GM23338 (cell line): ENCODE results near the gene DPF3. TPM values are rescaled to one million over a fixed set of nuclear protein-coding genes. Genes with fewer than 3 reads are reported as not detected.

Experiments
- CREB1 ChIP-seq: fragments of 250-450 bp; sonication (Bioruptor Pico); IDR thresholded peaks from 2 replicates; pipeline ENCODE4 v1.5.0; 2020; ENCODE audit warnings: low read depth, mild to moderate bottlenecking, moderate library complexity
- EZH2phosphoT487 ChIP-seq: fragments of 200-600 bp; sonication (generic); IDR thresholded peaks from one replicate; pipeline ENCODE4 v1.8.1; 2018; ENCODE audit warnings: antibody characterized with exemption; ENCODE audit not compliant: unreplicated experiment
- NANOG ChIP-seq: IDR thresholded peaks from 2 replicates; pipeline ENCODE4 v1.6.1; 2016; ENCODE audit warnings: antibody characterized with exemption, borderline replicate concordance
- POLR2AphosphoS5 ChIP-seq: IDR thresholded peaks from 2 replicates; pipeline ENCODE4 v1.6.1; 2016; ENCODE audit warnings: antibody characterized with exemption, low read depth
- STAT1 ChIP-seq: IDR thresholded peaks from one replicate; pipeline ENCODE4 v1.6.1; 2016; ENCODE audit warnings: antibody characterized with exemption; ENCODE audit not compliant: unreplicated experiment
- polyA plus RNA-seq: library from polyadenylated mRNA; unstranded; fragments of >200 nt; fragmentation: Nextera tagmentation; extraction: Ambion mirVana; gene quantifications from 2 replicates; pipeline ENCODE4 v1.2.1, GENCODE V29; 2016
- total RNA-seq: library from RNA; depleted of rRNA; stranded (reverse); fragments of >200 nt; shearing (Covaris generic); gene quantifications from 2 replicates; pipeline ENCODE4 v1.2.3, GENCODE V29; 2014
- TF ChIP-seq, protein P1 (sequence below): fragments of 250-450 bp; sonication (Bioruptor Pico); IDR thresholded peaks from 2 replicates; pipeline ENCODE4 v1.5.0; 2020; ENCODE audit warnings: mild to moderate bottlenecking, moderate library complexity
- TF ChIP-seq, protein P2 (sequence below): IDR thresholded peaks from one replicate; pipeline ENCODE4 v1.6.1; 2018; ENCODE audit warnings: antibody characterized with exemption; ENCODE audit not compliant: unreplicated experiment

DPF3 gene
- total and polyA plus RNA-seq, 2 experiments from 2014 or later: 0.18 to 1.0 TPM

DNA sequence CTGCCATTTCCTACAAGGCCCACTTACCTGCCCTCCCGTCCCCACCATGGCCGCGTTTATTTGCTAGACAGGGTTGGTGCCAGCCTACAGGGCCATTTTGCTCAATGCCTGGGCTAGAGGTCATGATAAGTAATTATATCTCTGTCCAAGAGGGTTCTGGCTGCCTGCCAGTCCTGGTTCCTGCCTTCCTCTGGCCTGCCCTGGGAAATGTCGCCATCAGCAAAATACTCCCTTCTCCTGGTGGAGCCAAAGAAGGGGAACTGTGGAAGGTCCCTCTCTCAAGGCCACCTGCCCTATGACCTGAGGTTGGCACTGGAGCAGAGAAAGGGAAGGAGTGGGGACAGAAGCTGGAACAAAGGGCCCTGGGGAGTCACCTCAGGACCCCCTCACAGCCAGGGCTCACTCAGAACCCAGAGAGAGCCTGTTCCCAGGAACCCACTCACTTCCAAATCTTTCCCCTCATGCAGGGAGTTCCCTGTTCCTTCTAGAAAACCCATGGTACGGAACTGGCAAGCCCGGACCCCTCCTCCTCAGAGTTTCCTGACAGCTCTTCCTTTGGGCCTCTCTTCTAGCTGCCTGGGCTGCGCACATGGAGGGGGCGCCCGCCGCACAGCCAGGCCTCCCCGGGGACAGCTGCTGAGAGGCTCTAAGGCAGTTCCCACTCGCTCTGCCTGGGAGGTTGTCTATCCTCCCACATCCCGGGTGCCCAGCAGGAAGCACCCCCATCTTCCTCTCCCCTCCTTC is 280.5 kb downstream of the DPF3 start (continued):
- TF ChIP-seq, protein P1, sequence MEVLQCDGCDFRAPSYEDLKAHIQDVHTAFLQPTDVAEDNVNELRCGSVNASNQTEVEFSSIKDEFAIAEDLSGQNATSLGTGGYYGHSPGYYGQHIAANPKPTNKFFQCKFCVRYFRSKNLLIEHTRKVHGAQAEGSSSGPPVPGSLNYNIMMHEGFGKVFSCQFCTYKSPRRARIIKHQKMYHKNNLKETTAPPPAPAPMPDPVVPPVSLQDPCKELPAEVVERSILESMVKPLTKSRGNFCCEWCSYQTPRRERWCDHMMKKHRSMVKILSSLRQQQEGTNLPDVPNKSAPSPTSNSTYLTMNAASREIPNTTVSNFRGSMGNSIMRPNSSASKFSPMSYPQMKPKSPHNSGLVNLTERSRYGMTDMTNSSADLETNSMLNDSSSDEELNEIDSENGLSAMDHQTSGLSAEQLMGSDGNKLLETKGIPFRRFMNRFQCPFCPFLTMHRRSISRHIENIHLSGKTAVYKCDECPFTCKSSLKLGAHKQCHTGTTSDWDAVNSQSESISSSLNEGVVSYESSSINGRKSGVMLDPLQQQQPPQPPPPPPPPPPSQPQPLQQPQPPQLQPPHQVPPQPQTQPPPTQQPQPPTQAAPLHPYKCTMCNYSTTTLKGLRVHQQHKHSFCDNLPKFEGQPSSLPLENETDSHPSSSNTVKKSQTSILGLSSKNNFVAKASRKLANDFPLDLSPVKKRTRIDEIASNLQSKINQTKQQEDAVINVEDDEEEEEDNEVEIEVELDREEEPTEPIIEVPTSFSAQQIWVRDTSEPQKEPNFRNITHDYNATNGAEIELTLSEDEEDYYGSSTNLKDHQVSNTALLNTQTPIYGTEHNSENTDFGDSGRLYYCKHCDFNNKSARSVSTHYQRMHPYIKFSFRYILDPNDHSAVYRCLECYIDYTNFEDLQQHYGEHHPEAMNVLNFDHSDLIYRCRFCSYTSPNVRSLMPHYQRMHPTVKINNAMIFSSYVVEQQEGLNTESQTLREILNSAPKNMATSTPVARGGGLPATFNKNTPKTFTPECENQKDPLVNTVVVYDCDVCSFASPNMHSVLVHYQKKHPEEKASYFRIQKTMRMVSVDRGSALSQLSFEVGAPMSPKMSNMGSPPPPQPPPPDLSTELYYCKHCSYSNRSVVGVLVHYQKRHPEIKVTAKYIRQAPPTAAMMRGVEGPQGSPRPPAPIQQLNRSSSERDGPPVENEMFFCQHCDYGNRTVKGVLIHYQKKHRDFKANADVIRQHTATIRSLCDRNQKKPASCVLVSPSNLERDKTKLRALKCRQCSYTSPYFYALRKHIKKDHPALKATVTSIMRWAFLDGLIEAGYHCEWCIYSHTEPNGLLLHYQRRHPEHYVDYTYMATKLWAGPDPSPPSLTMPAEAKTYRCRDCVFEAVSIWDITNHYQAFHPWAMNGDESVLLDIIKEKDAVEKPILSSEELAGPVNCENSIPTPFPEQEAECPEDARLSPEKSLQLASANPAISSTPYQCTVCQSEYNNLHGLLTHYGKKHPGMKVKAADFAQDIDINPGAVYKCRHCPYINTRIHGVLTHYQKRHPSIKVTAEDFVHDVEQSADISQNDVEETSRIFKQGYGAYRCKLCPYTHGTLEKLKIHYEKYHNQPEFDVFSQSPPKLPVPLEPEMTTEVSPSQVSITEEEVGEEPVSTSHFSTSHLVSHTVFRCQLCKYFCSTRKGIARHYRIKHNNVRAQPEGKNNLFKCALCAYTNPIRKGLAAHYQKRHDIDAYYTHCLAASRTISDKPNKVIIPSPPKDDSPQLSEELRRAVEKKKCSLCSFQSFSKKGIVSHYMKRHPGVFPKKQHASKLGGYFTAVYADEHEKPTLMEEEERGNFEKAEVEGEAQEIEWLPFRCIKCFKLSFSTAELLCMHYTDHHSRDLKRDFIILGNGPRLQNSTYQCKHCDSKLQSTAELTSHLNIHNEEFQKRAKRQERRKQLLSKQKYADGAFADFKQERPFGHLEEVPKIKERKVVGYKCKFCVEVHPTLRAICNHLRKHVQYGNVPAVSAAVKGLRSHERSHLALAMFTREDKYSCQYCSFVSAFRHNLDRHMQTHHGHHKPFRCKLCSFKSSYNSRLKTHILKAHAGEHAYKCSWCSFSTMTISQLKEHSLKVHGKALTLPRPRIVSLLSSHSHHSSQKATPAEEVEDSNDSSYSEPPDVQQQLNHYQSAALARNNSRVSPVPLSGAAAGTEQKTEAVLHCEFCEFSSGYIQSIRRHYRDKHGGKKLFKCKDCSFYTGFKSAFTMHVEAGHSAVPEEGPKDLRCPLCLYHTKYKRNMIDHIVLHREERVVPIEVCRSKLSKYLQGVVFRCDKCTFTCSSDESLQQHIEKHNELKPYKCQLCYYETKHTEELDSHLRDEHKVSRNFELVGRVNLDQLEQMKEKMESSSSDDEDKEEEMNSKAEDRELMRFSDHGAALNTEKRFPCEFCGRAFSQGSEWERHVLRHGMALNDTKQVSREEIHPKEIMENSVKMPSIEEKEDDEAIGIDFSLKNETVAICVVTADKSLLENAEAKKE (CRISPR knock-in tag): no peak
- TF ChIP-seq CREB1 (CRISPR knock-in tag): no peak
- TF ChIP-seq POLR2AphosphoS5: no peak
- no peak for TF ChIP-seq EZH2phosphoT487
- TF ChIP-seq NANOG: no peak
- TF ChIP-seq, protein P2, sequence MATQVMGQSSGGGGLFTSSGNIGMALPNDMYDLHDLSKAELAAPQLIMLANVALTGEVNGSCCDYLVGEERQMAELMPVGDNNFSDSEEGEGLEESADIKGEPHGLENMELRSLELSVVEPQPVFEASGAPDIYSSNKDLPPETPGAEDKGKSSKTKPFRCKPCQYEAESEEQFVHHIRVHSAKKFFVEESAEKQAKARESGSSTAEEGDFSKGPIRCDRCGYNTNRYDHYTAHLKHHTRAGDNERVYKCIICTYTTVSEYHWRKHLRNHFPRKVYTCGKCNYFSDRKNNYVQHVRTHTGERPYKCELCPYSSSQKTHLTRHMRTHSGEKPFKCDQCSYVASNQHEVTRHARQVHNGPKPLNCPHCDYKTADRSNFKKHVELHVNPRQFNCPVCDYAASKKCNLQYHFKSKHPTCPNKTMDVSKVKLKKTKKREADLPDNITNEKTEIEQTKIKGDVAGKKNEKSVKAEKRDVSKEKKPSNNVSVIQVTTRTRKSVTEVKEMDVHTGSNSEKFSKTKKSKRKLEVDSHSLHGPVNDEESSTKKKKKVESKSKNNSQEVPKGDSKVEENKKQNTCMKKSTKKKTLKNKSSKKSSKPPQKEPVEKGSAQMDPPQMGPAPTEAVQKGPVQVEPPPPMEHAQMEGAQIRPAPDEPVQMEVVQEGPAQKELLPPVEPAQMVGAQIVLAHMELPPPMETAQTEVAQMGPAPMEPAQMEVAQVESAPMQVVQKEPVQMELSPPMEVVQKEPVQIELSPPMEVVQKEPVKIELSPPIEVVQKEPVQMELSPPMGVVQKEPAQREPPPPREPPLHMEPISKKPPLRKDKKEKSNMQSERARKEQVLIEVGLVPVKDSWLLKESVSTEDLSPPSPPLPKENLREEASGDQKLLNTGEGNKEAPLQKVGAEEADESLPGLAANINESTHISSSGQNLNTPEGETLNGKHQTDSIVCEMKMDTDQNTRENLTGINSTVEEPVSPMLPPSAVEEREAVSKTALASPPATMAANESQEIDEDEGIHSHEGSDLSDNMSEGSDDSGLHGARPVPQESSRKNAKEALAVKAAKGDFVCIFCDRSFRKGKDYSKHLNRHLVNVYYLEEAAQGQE: no peak
- TF ChIP-seq STAT1: no peak
